ENCODE results near the gene LHB.

LHB gene

DNA sequence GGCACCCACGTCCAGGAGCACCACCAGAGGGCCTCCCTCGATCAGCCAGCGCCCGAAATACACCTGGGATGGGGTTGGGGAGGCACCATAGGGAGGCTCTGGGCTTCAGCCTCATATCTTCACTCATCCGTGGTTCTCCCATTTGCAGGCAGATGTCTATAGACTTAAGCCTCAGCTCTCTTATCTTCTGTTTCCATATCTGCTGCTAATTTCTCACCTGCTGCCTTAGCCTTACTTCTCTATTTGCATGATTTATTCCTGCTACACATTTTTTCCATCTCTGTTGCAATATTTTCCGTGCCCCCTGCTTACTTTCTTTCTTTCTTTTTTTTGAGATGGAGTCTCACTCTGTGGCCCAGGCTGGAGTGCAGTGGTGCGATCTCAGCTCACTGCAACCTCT lies 29.6 kb downstream of the LHB start:
- Mint-ChIP-seq H3K27ac (no peak overlapping the region), H3K36me3 (ENCODE audit: low read depth) (peaks cover 27% of the 10 kb centered on the region), H3K4me1 (ENCODE audit: low read depth) (peaks cover 18% of the 10 kb centered on the region), H3K27me3 (ENCODE audit: low read depth) (no peaks in the 10 kb centered on the region), H3K4me3 (no peak overlapping the region), H3K9me3 (no peaks in the 10 kb centered on the region)

- peaks cover 13% of the 10 kb centered on the region for H3K4me1 Mint-ChIP-seq (ENCODE audit: low read depth)
- H3K27me3 Mint-ChIP-seq (ENCODE audit: low read depth) = no peaks in the 10 kb centered on the region
- peaks cover 31% of the 10 kb centered on the region for H3K36me3 Mint-ChIP-seq (ENCODE audit: low read depth)
- H3K27ac Mint-ChIP-seq = no peak overlapping the region
- H3K9me3 Mint-ChIP-seq = no peaks in the 10 kb centered on the region
- H3K4me3 Mint-ChIP-seq = no peak overlapping the region
Measured at GRCh38 chr19:48986211-48986610, 30.7 kb downstream of the LHB start.

GRCh38 chr19:48985711-48986110 lies 31.2 kb downstream of the LHB start:
- Mint-ChIP-seq H3K4me1 (ENCODE audit: low read depth) (peaks cover 12% of the 10 kb centered on the region), H3K36me3 (ENCODE audit: low read depth) (peaks cover 29% of the 10 kb centered on the region), H3K4me3 (no peak overlapping the region), H3K27ac (no peak overlapping the region), H3K27me3 (ENCODE audit: low read depth) (no peaks in the 10 kb centered on the region), H3K9me3 (no peaks in the 10 kb centered on the region)

- H3K36me3 Mint-ChIP-seq (ENCODE audit: low read depth) = peaks cover 22% of the 10 kb centered on the region
Measured at GRCh38 chr19:48982280-48982679, 34.6 kb downstream of the LHB start.

DNA sequence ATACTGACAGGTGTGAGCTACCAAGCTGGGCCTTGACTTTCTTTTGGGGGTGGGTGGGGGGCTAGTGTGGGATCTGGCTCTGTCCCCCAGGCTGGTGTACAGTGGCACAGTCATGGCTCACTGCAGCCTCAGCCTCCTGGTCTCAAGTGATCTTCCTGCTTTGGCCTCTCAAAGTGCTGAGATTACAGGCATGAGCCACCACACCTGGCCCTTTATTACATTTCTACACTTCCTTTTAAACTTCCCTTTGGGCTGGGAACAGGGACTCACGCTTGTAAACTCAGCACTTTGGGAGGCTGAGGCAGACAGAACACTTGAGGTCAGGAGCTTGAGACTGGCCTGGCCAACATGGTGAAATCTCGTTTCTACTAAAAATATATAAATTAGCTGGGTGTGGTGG lies 39.8 kb downstream of the LHB start:
- peaks cover 19% of the 10 kb centered on the region for H3K36me3 Mint-ChIP-seq (ENCODE audit: low read depth)
- H3K9me3 Mint-ChIP-seq = no peaks in the 10 kb centered on the region
- no peak overlapping the region for H3K27ac Mint-ChIP-seq
- no peaks in the 10 kb centered on the region for H3K27me3 Mint-ChIP-seq (ENCODE audit: low read depth)
- H3K4me1 Mint-ChIP-seq (ENCODE audit: low read depth) = no peaks in the 10 kb centered on the region
- H3K4me3 Mint-ChIP-seq = no peak overlapping the region

More at GRCh38 chr19:48982280-48982679, 34.6 kb downstream of the LHB start:
- Mint-ChIP-seq H3K27ac (no peak overlapping the region), H3K4me1 (ENCODE audit: low read depth) (no peaks in the 10 kb centered on the region), H3K4me3 (no peak overlapping the region), H3K27me3 (ENCODE audit: low read depth) (no peaks in the 10 kb centered on the region), H3K9me3 (no peaks in the 10 kb centered on the region)

GRCh38 chr19:48975947-48976847 lies 40.7 kb downstream of the LHB start:
- Mint-ChIP-seq H3K27ac (no peak overlapping the region), H3K36me3 (ENCODE audit: low read depth) (peaks cover 19% of the 10 kb centered on the region), H3K27me3 (ENCODE audit: low read depth) (no peaks in the 10 kb centered on the region), H3K9me3 (no peaks in the 10 kb centered on the region), H3K4me1 (ENCODE audit: low read depth) (no peaks in the 10 kb centered on the region), H3K4me3 (no peak overlapping the region)

GRCh38 chr19:48970923-48971395 lies 45.9 kb downstream of the LHB start:
- Mint-ChIP-seq H3K4me1 (ENCODE audit: low read depth) (peaks cover 11% of the 10 kb centered on the region), H3K27ac (peak overlapping the region; percentile 45), H3K4me3 (no peak overlapping the region), H3K9me3 (no peaks in the 10 kb centered on the region), H3K27me3 (ENCODE audit: low read depth) (no peaks in the 10 kb centered on the region), H3K36me3 (ENCODE audit: low read depth) (peaks cover 28% of the 10 kb centered on the region)

- H3K4me1 Mint-ChIP-seq (ENCODE audit: low read depth) = peaks cover 18% of the 10 kb centered on the region
- H3K4me3 Mint-ChIP-seq = no peak overlapping the region
- H3K9me3 Mint-ChIP-seq = no peaks in the 10 kb centered on the region
- no peak overlapping the region for H3K27ac Mint-ChIP-seq
- peaks cover 34% of the 10 kb centered on the region for H3K36me3 Mint-ChIP-seq (ENCODE audit: low read depth)
- H3K27me3 Mint-ChIP-seq (ENCODE audit: low read depth) = no peaks in the 10 kb centered on the region
Measured at GRCh38 chr19:48970139-48970766, 46.6 kb downstream of the LHB start.

- Mint-ChIP-seq H3K9me3 (no peaks in the 10 kb centered on the region), H3K4me3 (no peak overlapping the region), H3K4me1 (ENCODE audit: low read depth) (peaks cover 22% of the 10 kb centered on the region), H3K36me3 (ENCODE audit: low read depth) (peaks cover 34% of the 10 kb centered on the region), H3K27me3 (ENCODE audit: low read depth) (no peaks in the 10 kb centered on the region), H3K27ac (no peak overlapping the region)
Measured at GRCh38 chr19:48969276-48970138, 47.4 kb downstream of the LHB start.

GRCh38 chr19:48968813-48969218 lies 48.1 kb downstream of the LHB start:
- H3K27me3 Mint-ChIP-seq (ENCODE audit: low read depth) = no peaks in the 10 kb centered on the region
- H3K9me3 Mint-ChIP-seq = no peaks in the 10 kb centered on the region
- peaks cover 28% of the 10 kb centered on the region for H3K4me1 Mint-ChIP-seq (ENCODE audit: low read depth)
- no peak overlapping the region for H3K4me3 Mint-ChIP-seq
- peaks cover 34% of the 10 kb centered on the region for H3K36me3 Mint-ChIP-seq (ENCODE audit: low read depth)
- H3K27ac Mint-ChIP-seq = peak overlapping the region; percentile 5

DNA sequence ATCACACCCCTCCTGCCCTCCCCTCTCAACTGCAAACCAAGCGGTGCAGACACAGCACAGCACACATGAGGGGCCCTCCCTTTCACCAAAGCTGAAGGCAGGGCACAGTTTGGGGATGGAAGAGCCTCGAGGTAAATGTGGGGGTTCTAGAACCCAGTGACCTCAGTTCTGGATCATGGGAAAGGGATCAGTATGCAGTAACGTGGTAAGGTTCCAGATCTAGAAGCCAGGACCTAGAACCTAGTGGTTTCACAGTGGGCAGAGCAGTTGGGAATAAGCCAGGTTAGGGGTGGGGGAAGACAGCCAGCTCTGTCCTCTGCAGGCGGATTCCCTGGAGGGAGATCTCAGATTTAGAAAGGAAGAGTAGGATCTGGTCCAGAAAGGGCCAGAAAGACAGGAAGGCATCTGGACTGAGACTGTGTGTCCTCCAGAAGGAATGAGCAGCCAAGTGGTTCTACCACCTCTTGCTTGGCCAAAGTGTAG lies 48.7 kb downstream of the LHB start:
- Mint-ChIP-seq H3K36me3 (ENCODE audit: low read depth) (peaks cover 34% of the 10 kb centered on the region), H3K27ac (peak overlapping the region; percentile 6), H3K27me3 (ENCODE audit: low read depth) (no peaks in the 10 kb centered on the region), H3K4me3 (no peak overlapping the region), H3K9me3 (no peaks in the 10 kb centered on the region), H3K4me1 (ENCODE audit: low read depth) (peaks cover 32% of the 10 kb centered on the region)

DNA sequence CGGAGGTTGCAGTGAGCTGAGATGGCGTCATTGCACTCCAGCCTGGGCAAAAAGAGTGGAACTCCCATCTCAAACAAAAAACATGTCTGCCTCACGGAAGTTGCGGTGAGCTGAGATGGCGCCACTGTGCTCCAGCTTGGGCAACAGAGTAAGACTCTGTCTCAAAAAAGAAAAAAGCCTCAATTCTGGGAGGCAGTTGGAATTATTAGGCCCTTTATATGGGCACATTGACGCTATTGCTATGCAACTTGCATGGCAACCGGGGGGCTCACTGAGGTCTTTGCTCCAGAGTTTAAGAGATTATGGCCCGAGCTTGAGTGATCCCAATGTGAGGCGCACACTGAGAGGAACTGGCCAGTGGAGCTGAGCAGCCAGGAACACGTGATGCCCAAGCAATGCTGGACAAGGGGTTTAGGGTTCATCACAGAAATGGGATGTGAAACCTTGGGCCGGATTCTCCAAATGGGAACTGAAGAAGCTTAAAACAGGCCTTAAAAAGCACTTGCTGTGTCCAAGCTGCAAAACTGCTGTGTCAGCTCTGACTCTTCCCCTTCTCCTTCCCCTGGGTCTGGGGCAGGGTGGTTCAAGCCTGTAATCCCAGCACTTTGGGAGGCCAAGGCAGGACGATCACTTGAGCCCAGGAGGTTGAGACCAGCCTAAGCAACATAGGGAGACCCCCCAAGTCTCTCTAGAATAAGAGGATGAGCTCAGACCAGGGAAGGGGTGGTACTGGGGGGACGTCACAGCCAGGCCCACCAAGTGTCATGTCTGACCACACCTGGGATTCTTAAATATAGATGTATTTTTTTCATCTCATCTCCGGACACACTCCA lies 49.3 kb downstream of the LHB start:
- Mint-ChIP-seq H3K36me3 (ENCODE audit: low read depth) (peaks cover 30% of the 10 kb centered on the region), H3K9me3 (no peaks in the 10 kb centered on the region), H3K27ac (peak overlapping the region; percentile 6), H3K4me1 (ENCODE audit: low read depth) (peaks cover 33% of the 10 kb centered on the region), H3K27me3 (ENCODE audit: low read depth) (no peaks in the 10 kb centered on the region), H3K4me3 (peak overlapping the region; percentile 98)

DNA sequence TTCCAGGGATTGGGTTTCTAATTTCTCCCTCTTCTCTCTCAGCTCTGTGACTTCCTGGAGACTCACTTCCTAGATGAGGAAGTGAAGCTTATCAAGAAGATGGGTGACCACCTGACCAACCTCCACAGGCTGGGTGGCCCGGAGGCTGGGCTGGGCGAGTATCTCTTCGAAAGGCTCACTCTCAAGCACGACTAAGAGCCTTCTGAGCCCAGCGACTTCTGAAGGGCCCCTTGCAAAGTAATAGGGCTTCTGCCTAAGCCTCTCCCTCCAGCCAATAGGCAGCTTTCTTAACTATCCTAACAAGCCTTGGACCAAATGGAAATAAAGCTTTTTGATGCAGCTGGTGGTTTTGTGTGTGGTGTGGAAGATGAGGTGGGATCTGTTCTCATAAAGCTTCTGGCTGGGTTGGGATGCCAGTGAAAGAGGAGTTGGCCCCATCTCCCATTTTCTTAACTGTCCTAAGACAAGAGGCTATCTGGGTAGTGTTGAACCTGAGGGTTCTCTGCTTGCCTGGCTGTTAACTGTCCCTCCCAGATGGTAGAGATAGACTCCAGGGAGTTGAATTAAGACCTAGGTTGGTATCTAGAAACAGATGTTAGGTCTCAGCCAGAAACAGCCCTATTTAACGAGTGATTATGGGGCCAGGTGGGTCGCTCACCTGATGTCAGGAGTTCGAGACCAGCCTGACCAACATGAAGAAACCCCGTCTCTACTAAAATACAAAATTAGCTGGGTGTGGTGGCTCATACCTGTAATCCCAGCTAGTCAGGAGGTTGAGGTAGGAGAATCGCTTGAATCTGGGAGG lies 50.1 kb downstream of the LHB start:
- Mint-ChIP-seq H3K4me1 (ENCODE audit: low read depth) (peaks cover 37% of the 10 kb centered on the region), H3K36me3 (ENCODE audit: low read depth) (peaks cover 34% of the 10 kb centered on the region), H3K9me3 (no peaks in the 10 kb centered on the region), H3K4me3 (peak overlapping the region; percentile 98), H3K27me3 (ENCODE audit: low read depth) (no peaks in the 10 kb centered on the region), H3K27ac (peak overlapping the region; percentile 96)
